OCI-LY1 (cell line): ENCODE data around the gene GALNT18.

Experiments
- CTCF ChIP-seq: fragments of 200-600 bp; sonication (generic), shearing (Covaris generic); IDR thresholded peaks from 2 replicates; pipeline ENCODE4 v1.5.1; 2017; ENCODE audit warnings: mild to moderate bottlenecking, antibody characterized with exemption, low read length, moderate library complexity, mixed read lengths
- EZH2 ChIP-seq: fragments of 200-600 bp; sonication (generic), shearing (Covaris generic); IDR thresholded peaks from 2 replicates; pipeline ENCODE4 v1.8.0; 2017; ENCODE audit warnings: borderline replicate concordance, mixed run types, mild to moderate bottlenecking, antibody characterized with exemption, low read length, moderate library complexity, mixed read lengths

GRCh38 chr11:11416502-11416901 lies 205.3 kb downstream of the GALNT18 start:
- TF ChIP-seq CTCF, result no peak
- TF ChIP-seq EZH2, result no peak
